GM12874 (cell line): ENCODE data around the gene KCTD17.

Experiments
- CTCF ChIP-seq: IDR thresholded peaks from 2 replicates; pipeline ENCODE4 v1.5.1; 2011; ENCODE audit warnings: low read depth, mild to moderate bottlenecking, control low read depth, low read length, moderate library complexity; ENCODE audit not compliant: insufficient read depth

KCTD17 gene

DNA sequence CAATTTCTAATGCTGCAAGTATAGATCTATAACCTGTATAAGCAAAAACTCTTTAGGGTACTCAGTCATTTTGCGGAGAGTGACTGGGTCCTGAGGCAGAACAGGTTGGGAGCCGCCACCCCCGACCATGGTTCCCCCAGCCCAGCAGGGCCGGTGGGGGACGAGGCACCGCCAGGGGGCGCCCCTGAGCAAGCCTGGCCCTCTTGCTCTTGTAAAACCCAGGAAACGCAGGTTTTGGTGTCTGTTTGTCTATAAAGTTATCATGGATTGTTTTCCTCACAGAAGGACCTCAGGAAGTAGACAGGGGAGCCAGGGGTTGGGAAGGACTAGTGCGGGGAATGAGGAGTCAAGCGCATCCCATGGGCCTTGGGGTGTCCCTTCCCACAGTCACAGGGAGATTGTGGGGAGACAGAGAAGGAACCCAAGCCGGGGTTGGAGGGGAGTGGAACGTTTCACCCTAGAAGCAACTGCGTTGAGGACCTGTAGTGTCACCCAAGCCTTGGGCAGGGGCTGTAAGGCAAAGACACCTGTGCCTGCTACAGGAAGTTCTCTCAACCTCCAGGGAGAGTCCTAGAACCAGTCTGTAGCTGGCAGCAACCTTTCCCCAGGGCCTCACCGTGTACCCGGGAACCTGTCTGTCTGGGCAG is 26.4 kb downstream of the KCTD17 start:
- TF ChIP-seq CTCF: peak; percentile 95

DNA sequence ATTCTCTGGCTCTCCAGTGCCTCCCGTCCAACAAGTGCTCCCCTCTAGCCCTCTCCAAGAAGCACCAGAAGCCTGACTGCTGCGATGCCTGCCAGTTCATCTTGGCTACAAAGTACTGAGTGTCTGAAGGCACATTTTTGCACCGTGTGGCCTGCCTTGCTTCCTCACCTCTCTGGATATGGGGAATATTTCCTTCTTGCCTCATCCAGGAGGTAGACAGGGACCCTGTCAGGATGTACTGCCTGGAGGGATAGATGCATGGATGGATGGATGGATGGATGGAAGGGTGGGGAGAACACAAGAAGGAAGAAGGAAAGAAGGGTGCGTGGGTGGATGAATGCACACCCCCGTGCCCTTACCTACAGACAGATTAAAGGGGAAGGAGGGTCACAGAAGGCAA is 27.6 kb downstream of the KCTD17 start:
- TF ChIP-seq CTCF: no peak

- TF ChIP-seq CTCF: no peak
Observed at GRCh38 chr22:37079668-37080171, 28.2 kb downstream of the KCTD17 start.

- TF ChIP-seq CTCF: no peak
Observed at GRCh38 chr22:37080438-37080837, 28.9 kb downstream of the KCTD17 start.

DNA sequence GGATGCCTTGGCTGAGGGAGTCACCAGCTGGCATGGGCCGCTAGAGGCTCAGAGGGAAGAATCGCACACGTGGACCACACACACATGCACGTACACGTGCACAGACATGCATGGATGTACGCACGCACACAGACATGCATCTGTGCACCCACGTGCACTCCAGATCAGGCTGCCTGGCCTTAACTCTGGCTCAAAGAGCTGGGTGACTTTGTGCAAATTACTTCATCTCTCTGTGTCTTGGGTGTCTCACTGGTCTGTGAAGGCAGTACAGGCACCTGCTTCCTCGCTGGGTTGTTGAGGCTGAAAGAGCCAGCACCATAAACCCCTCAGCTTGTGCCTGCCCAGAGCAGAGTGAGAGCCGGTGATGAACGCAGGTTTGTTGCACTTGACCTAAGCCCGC is 29.3 kb downstream of the KCTD17 start:
- no peak for TF ChIP-seq CTCF

GRCh38 chr22:37082251-37082873 is 30.8 kb downstream of the KCTD17 start:
- no peak for TF ChIP-seq CTCF

DNA sequence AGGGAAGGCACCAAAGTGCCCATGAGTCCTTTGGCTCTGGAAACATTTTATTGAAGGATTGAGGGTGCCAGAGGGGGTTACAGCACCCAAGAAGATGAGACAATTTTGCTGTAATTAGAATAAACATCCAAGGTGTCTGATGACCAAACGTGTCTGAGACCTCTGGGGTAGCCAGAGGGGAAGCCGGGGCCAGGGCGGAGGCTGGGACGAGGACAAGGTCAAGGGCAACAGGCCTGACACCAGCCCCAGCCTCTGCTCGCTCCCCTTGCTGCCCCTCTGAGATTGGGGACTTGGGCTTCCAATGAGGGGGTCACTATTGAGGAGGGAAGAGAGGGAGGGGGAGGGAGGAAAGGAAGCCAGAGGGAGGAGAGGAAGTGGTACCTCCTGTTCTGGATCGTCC is 32.4 kb downstream of the KCTD17 start:
- TF ChIP-seq CTCF: no peak
